HG02571 (cell line): Measurements from ENCODE around the gene DNAAF3.
"Not testable (repeated sequence)": the region's sequence is repeated elsewhere in the genome, so short reads cannot be mapped to it uniquely, and the experiment has no call there.

ENCODE experiments used
- ATAC-seq: cut with Tn5 transposase; IDR thresholded peaks from one replicate; pipeline ENCODE4 v1.9.1; 2021; ENCODE audit warnings: mild to moderate bottlenecking, moderate library complexity; ENCODE audit not compliant: unreplicated experiment

Gene DNAAF3

DNA sequence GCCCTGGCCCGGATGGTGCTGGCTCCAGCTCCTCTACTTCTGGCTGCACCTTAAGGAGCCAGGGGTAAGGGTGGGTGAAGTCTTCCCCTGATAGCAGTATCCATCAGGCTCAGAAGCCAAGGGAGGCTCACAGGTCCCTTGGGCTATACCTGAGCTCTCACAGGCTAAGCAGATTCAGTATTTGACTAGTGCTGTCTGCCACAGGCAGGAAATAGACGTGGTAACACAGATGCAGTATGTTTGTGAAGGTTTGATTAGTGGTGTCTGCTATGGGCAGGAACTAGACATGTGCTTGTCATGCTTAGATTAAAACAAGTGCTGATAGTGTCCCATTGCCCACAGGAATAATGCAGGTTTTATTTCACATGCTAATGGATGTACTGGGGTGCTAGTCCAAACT is 9.7 kb upstream of the DNAAF3 start:
- ATAC-seq, result no peak

DNA sequence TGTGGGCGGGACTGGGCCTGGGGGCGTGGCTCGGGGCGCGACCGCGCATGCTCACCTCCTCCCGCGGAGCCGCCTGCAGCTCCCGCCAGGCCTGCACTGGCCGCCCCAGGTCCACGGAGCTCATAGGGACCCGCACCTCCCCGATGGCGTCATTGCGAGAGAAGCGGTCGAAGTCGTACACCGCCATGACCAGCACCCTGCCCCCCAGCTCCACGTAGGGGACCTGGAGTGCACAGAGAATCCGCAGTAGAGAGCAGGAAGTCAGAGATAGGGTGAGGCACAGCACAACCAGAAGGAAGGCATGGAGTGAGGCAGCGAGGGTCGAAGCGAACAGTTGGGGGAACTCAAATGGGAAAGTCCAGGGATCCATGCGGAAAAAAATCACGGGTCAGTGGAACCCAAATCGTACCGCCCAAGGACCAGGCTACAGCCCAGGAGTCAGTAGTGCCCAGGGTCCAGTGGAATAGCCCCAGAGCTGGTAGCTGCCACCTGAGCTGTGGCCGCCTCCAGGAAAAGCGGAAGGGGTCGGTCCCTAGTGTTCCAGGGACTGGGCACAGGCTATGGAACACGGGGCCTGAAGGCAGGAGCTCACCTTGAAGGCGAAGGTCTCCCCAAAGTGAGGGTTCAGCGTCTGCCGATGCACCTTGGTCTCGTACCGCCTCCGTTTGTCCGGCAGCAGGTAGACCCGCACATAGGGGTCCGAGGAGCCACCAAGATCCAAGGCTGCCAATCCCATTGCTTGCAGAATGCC is 8.9 kb upstream of the DNAAF3 start:
- ATAC-seq, result no peak

DNA sequence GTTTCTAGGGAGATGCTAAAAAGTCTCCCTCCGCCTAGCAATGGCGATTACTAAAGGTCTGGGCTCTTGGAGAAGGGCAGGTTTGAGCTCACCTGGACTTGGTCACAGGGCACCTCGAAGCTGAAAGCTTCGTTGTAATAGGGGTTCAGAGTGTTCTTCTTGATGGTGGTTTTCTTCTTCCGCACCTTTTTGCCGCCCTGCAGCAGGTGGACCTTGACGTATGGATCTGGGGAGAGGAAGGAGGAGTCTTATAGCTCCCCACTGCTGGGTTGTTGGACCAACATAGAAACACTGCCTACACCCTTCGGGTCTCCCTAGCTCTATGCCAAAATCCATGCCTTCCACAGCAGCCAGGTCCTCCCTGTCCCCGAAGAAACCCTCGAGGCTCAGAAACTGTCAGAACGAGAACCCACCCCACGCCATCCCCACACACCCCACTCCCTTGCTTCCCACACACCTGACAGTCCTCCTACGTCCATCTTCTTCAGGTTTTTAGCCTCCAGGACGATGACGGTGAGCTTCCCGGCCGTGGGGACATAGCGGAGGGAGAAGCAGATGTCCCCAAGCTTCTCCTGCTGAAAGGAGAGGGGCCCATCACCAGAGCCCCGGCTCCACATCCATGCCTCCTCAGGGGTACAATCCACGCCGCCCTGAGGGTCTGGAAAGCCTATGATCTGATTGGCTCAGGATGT is 8.2 kb upstream of the DNAAF3 start:
- ATAC-seq, result no peak

DNA sequence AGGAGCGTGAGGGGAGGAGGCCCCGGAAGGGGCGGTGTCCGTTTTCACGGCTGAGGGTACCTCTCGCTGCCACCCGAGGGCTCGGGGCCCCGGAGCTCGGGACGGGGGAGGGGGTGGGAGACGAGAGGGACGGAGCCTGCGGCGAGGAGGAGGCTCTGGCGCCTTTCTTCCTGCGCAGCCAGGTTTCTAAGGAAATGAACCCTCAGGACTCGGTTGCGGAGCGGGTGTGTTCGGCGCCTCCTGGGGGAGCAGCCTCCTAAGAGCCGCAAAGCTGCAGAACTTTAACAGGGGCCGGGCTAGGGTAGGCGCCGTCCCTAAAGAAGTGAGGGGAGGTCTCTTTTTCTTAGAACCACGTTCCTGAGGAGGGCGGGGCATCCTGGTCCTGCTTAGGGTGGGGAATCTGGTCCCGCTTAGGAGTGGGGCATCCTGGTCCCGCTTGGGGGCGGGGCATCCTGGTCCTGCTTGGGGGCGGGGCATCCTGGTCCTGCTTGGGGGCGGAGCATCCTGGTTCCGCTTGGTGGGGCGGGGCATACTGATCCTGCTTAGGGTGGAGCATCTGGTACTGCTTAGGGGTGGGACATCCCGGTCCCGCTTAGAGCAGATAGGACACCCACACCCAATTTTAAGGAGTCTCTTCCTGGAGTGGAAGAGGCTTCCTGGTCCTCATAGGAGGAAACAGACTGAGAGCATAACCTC is 7.4 kb upstream of the DNAAF3 start:
- no peak for ATAC-seq

DNA sequence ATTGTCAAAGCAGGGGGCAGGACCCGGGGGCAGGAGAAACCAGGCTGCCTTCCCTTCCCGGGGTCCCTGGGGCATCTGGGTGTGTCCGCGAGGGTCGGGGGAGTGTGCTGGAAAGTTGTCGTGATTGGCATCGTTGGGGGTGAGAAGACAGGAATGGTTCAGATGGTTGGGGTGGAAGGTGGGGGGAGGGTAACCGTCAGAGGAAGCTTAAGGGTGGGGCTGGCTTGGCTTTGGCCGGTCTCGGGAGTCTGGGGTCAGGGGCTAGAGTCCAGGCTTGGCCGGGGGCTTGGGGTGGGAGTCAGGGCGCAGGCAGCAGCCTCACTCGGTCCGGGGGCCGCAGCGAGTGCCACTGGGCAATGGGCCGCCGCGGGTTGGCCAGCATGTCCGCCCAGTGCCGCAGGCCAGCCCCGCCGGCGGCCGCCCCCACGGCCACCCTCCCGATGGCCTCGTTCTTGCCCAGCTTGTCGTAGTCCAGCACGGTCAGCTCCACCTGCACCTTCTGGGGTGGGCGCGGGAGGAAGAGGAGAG is 6.8 kb upstream of the DNAAF3 start:
- ATAC-seq, result no peak

DNA sequence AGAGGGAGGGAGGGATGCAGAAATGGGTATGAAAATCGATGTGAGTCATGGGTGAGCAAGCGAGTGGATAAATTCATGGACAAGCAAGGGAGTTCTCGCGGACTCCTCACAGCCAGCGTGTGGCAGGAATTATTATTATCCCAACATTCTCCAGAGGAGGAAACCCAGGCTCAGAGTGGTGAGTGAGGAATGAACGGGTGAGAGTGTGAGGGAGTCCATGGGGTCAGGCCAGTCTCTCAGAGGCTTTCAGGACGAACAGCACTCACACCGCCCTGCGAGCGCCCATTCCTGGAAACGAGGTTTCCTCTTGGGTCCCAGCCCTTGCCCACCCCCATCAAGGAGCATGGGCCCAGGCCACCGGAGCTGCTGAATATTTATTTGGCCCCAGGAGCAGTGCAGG is 6.3 kb upstream of the DNAAF3 start:
- no peak for ATAC-seq

DNA sequence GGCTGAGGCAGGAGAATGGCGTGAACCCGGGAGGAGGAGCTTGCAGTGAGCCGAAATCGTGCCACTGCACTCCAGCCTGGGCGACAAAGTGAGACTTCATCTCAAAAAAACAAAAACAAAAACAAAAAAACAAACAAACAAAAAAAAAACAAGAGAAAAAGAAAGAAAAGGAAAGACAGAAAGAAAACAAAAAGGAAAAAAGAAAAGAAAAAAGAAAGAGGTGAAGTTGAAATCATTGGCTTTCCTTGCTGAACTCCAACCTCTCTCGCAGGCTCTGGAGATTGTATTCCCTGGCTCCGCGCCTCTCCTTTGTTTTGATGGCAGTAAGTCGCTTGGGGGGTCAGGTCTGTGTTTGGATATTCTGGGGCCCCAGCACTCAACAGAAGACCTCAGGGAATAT is 5.9 kb upstream of the DNAAF3 start:
- not testable (repeated sequence) for ATAC-seq

DNA sequence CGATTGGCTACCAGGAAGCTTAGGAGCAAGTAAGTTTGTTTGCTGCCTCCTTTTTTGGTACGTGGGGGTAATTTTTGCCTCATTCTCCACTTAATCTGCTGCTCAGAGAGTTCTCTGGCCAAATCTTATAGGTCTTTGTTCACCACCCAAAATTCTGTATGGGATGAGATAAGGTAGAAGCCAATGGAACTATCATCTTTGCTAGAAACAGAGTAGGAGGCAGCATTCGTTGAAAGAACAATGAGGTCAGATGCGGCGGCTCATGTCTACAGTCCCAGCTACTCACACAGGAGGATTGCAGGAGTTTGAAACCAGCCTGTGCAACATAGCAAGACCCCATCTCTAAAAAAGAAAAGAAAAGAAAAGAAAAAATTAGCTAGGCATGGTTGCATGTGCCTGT is 5.0 kb upstream of the DNAAF3 start:
- ATAC-seq, result no peak

DNA sequence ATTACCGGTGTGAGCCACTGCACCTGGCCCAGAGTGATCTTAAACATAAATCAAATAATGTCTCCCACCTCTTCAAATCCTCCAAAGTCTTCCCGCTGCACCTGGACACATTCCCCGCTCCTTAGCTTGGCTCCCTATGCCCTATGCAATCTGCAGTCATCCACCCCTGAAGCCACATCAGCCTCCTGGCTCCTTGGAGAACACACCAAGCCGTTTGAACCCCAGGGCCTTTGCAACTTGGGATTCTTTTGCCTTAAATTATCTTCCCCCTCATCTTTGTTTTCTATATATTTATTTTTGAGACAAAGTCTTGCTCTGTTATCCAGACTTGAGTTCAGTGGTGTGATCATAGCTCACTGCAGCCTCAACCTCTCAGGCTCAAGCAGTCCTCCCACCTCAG is 2.7 kb upstream of the DNAAF3 start:
- ATAC-seq, result no peak

DNA sequence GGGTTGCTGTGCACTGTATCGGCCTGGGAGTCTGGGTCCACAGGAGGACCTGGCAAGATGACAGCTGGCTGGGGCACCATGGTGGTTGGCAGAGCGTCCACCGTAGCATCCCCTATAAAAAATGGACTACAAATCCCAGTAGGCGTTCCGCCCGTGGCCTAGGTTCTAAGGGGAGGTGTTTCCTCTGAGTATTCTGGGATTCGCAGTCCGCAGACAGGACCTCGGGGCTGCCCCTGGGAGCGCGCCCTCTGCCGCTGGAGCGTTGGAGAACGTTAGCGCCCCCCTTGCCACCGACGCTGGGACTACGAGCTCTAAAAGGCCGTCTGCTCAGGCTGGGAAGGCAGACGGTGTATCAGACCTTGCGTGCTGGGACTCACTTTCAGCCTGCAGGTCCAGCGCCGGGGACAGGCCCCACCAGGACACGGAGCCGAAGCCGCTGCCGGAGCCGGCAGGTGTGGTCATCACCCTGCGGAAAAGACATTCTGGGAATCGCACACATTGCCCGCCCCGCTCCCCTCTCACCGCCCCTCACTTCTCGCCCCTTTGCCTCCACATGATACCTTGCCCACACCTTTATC is 372 bp downstream of the DNAAF3 start:
- no peak for ATAC-seq

DNA sequence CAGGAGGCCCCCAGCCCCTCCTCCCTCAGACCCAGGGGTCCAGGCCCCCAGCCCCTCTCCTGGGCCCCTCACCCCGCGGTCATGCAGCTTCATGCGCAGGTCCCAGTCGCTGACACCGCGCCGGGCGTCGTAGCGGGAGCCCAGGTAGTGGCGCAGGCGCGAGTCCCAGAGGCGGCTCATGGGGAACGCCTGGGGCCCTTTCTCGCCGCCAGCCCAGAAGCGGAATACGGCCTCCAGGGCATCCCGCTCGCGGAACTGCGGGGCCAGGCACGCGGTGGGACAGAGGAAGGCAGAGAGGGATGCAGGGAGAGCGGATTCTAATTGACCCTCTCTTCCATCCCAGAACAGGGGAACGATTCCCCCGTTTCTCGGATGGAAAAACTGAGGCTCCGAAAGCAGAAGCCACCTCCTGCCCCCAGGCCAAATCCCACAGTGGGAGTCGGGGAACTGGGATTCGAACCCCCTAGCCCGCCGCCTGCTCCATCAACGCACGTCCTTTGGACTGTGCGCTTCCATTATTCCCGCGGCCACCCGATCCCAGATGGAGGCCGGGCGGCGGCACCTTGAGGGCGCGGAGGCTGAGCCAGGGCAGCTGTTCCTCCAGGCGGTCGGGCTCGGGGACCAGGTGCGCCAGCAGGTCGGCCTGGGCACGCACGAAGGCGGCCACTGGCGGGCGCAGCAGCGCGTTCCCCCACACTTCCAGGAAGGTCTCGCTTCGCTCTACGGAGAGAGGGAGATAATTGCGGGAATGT is 4.7 kb downstream of the DNAAF3 start:
- ATAC-seq, result no peak

DNA sequence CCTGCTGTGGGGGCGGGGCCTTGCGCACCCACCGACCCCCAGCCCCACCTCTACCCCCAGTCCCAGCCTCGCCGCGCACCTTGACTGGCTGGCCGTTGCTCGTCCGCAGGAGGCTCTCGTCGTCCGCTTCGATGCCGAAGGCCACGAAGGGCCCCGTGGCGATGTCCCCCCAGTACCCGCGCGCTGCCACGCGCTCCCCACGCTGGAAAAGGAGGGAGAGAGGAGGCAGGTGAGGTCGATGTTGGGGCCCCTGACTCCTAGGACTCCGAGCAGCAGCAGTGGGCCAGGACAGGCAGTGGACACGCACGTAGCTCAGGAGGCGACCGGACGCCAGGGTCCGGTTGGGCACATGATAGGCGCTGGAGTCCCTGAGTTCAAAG is 5.4 kb downstream of the DNAAF3 start:
- no peak for ATAC-seq

DNA sequence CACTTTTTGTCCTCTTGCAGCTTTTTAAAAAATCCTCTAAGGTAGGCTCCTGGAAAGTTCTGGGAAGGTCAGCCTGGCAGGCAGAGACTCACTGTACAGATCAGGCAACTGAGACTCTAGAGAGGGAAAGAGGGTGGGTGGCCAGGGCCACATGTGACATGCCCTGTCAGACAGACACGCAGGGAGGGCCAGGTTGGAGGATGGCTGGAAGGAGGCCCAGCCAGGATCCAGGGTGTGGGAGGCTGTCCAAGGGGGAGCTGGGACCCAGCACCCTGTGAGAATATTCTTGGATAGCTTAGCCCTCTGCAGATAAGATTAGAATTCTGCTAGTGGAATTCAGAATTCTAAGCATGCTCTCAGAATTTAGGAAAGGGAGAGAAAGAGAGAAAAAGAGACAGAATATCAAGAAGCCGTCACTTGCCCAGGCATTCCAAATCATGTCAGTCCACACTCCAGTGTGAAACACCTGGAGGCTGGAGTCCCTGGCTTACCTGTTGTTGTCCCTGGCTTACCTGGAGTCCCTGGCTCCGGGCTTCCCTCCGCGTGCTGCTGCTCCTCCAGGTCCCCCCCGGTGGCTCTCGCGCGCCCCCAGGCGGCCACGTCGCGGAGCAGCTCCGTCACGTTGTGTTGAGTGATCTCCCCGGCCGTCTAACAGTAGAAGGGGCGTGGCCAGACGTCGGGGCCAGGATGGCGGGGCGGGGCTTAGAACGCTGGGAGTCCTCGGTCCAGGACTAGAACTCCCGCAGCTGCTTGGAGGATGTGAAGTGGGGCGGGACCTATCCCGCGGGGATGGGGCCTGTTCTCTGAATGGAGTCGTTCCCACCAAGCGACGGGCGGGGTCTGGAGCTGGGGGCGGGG is 6.1 kb downstream of the DNAAF3 start:
- no peak for ATAC-seq

DNA sequence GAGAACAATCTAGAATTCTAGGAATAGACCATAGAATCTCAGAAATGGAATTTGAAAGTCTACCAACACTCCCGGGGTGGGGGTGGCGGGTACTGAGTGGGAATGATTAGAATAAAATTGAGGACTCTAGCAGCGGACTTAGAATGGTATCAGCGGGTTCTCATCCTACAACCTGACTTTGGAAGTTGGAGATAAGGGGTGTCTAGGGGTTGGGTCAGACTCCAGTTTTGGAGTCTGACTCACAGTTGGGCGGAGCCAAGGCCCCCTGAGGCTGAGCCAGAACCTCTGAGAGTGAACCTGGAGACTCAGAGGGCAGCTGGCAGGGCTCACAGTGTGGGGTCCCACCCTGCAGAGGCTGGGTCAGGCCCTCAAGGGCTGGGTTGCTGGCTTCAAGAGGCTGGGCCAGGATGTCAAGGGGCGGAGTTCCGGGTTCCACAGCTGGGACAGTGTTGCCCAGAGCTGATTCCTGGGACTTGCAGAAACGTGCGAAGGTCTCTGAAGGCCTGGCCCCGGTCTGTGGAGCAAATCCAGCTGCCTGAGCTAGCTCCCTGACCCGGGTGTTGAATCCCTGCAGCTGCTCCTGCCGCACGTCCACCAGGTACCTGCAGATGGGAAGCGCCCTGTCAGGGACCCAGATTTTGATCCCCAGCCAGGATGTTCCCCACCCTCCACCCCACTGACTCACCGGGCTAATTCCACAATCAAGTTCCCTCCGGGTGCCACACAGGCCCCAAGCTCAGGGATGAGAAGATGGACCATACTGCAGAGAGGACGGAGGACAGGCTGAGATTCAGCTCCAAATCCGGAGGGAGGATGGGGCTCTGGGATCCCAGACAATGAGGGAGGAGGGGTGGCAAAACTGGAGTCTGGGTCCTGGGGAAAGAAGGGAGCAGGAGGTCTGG is 7.3 kb downstream of the DNAAF3 start:
- no peak for ATAC-seq

DNA sequence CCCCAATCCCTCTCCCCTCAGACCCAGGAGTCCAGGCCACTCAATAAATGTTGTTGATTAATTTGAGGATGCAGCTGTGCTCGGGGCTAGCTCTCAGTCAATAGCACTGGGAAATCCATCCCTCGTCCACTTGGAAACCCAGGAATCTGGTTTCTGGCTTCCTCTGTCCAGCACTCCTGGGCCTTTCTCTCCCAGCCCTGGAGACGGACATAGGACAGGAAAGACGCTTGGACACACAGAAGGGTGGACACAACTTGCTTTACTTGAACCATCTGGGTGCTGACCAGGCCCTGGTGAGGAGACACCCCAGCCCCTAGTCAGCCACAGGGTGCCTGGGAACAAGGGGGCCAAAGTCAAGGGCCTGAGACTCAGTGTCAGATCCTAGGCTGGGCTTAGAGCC is 8.0 kb downstream of the DNAAF3 start:
- no peak for ATAC-seq

DNA sequence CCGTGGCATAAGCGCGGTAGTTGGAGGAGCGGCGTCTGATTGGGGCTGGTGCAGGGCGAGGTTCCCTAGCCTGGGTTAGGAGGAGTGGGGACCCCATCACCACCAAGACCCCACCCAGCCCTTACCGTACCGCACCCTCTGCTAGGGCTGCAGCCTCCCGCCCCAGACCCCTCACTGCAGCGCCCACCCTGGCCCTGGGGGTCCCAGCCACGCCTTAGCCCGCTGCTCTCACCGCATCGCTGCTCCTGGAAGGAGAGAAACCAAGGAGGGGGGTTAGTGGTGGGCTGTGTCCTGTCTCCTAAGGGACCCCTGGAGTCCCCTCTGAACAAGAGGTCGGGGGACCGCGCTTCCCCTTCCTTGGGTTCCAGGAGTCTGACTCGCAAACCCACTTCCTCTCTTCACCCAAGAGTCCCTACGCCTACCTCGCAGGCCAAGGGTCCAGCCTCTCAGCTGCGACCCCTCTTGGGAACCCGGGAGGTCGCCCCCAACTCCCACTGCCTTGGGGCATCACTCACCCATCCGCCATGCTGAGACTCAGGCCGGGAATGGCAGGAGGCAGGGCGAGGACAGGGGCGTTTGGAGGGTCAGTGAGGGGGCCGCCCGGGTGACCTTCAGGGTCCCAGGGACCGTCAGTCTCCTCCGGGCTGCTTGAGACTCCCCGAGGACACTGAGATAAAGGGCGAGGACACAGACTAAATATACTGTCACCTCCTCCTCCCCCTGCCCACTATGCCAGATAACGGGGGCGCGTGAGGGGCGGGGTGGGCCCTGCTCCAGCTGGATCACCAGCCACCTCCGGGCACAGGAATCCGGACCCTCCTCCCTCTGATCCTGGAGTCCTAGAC is 9.1 kb downstream of the DNAAF3 start, which contains the start of gene TNNI3:
TNNI3 (minus strand) TSS at position 669 of the 845 bp plus-strand sequence; CDS start at position 526, 143 bp downstream.
- ATAC-seq, result no peak

DNA sequence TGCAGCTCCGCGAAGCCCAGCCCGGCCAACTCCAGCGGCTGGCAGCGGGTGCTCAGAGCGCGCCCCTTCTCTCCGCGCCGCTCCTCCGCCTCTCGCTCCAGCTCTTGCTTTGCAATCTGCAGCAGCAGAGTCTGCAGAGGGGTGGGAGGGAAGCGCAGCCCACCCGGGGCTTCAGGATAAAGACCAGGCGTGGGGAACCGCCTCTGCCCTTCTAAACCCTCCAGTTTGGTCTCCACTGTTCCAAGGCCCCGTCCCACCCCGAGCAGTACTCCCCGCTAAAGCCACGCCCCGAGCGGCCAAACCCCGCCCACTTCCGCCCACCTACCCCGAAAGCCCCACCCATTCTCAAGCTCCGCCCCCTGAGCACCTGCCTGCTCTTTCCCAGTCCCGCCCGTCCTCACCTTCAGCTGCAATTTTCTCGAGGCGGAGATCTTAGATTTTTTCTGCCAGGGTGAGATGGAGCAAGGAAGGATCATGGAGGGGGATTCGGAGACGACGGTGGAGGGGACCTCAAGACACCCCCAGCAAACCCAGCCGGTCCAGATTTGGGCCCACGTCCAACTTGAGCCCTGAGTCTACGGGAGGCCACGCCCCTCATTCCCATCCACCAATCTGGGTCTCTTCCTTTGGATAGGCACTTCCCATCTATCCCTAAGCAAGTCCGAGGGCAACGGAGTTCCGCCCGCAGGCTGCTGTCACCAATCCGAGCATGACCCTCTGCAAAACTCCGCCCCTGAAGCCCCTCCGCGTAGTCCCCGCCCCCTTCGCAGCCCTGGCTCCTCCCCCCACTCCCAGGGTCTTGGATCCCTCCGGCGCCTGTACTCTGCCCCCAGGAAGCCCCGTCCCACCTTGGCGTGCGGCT is 10.0 kb downstream of the DNAAF3 start:
- ATAC-seq, result no peak
